Natural killer cell (primary cell): ENCODE results near the gene AKAP8. TPM values are rescaled to one million over a fixed set of nuclear protein-coding genes. Genes with fewer than 3 reads are reported as not detected.
"Not testable (repeated sequence)": the region's sequence is repeated elsewhere in the genome, so short reads cannot be mapped to it uniquely, and the experiment has no call there.

ENCODE experiments used
- ATAC-seq, 3 donors: fragments of 150-1000 bp in 2 of 3; fragments of 200-7000 bp in 1 of 3; cut with Tn5 transposase; 1 replicate in 1 of 3; 2 replicates in 2 of 3; pipeline ENCODE4 v1.10.0; 2021; ENCODE audit warnings: mild to moderate bottlenecking in 2 of 3, moderate library complexity in 2 of 3
- DNase-seq, 2 donors: peaks; one replicate each; pipeline versions ENCODE4 v3.0.0 to v3.0.0-alpha.2; 2013 to 2021; ENCODE audit warnings: mixed read lengths in 1 of 2
- H3K27ac ChIP-seq: one replicate; pipeline ENCODE4 v1.5.1; 2013; ENCODE audit warnings: mild to moderate bottlenecking, low read length
- H3K27me3 ChIP-seq: one replicate; pipeline ENCODE4 v1.6.1; 2013; ENCODE audit warnings: low read length; ENCODE audit not compliant: control insufficient read depth, insufficient read depth
- H3K36me3 ChIP-seq: one replicate; pipeline ENCODE4 v1.6.1; 2013; ENCODE audit warnings: low read length; ENCODE audit not compliant: control insufficient read depth, insufficient read depth
- H3K4me1 ChIP-seq: one replicate; pipeline ENCODE4 v1.6.1; 2013; ENCODE audit warnings: low read length; ENCODE audit not compliant: control insufficient read depth, insufficient read depth
- H3K4me3 ChIP-seq: one replicate; pipeline ENCODE4 v1.5.1; 2013; ENCODE audit warnings: low read length
- H3K9me3 ChIP-seq: one replicate; pipeline ENCODE4 v1.6.1; 2013; ENCODE audit warnings: low read length; ENCODE audit not compliant: control insufficient read depth, insufficient read depth
- H3K27ac Mint-ChIP-seq, 2 donors: one replicate each; pipeline ENCODE4 v1.8.0; 2022; ENCODE audit warnings: mild to moderate bottlenecking in 2 of 2, mixed read lengths in 2 of 2, moderate library complexity in 1 of 2
- H3K27me3 Mint-ChIP-seq, 2 donors: one replicate each; pipeline ENCODE4 v1.8.0; 2022; ENCODE audit warnings: low read depth in 2 of 2, mixed read lengths in 2 of 2
- H3K36me3 Mint-ChIP-seq: one replicate; pipeline ENCODE4 v1.8.0; 2022; ENCODE audit warnings: mixed read lengths
- H3K4me1 Mint-ChIP-seq, 2 donors: one replicate each; pipeline ENCODE4 v1.8.0; 2022; ENCODE audit warnings: mixed read lengths in 2 of 2
- H3K4me3 Mint-ChIP-seq: one replicate; pipeline ENCODE4 v1.8.0; 2022; ENCODE audit warnings: mild to moderate bottlenecking, moderate library complexity, mixed read lengths
- H3K9me3 Mint-ChIP-seq, 2 donors: one replicate each; pipeline ENCODE4 v1.8.0; 2022; ENCODE audit warnings: mixed read lengths in 2 of 2
- WGBS: methylation state at CpG from one replicate; pipeline ENCODE4 v1.1.7; 2013; ENCODE audit warnings: missing lambda C conversion rate; ENCODE audit not compliant: insufficient coverage; 5-methylcytosine and 5-hydroxymethylcytosine counted together
- intact Hi-C: fragments of 100-400 bp; cut with micrococcal nuclease; formaldehyde crosslinking; loops from one replicate; pipeline ENCODE4 v1.14.2; 2022
- total RNA-seq, 4 donors: library from RNA; stranded (reverse); fragments of 120-200 nt in 1 of 4; gene quantifications; one replicate each; pipeline versions ENCODE4 v1.2.3 to v1.2.4, GENCODE V29; 2013 to 2022
- TF ChIP-seq, protein P1 (sequence below): fragments of 200-600 bp; IDR thresholded peaks from one replicate; pipeline ENCODE4 v1.8.0; 2022; ENCODE audit warnings: antibody characterized with exemption

AKAP8 gene
- total RNA-seq, 3 donors from 2014 or later (not counting 1 experiment from before 2014, with no cell fraction given) = 65.3 to 87.6 (median 76.9) TPM

DNA sequence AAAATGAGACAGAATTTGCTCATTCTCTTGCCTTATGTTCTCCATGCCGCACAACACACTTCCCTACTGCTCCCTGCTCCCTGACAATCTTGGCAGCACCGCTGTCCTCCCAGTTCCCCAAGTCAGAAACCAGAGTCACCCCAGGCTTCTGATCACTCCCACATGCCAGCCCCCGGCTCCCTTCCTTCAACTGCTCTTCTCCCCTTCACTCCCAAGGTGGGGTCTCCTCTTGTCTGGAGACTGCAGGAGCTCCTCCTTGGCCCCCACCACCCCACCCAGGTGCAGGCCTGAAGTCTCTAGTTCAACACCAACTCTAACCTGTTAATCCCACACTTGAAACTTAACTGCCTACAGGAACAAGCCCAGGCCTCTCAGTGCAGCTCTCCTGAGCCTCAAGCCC, 16.8 kb upstream of the AKAP8 start:
- 96% methylated on average over 3 of the region's 3 CpGs for WGBS

DNA sequence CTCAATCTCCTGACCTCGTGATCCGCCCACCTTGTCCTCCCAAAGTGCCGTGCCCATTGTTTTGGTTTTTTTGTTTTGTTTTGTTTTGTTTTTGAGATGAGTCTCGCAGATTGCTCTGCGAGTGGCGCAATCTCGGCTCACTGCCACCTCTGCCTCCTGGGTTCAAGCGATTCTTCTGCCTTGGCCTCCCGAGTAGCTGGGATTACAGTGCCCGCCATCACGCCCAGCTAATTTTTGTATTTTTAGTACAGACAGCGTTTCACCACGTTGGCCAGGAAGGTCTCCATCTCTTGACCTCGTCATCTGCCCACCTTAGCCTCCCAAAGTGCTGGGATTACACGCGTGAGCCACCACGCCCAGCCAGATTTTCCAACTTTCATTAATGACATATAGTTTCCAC, 15.7 kb upstream of the AKAP8 start:
- H3K27me3 Mint-ChIP-seq, DNase-seq, intact Hi-C loops: not testable (repeated sequence)

More for the DNA sequence above, 16.8 kb upstream of the AKAP8 start:
- no peaks in the 10 kb centered on the region for H3K9me3 Mint-ChIP-seq
- H3K4me1 Mint-ChIP-seq = peaks cover 7 to 20% of the 10 kb centered on the region in 2 donors
- intact Hi-C loops = no loop called here
- H3K4me1 ChIP-seq = no peaks in the 10 kb centered on the region
- DNase-seq = no peak
- peak overlapping the region; percentile 52 to 63 for H3K27ac Mint-ChIP-seq
- H3K36me3 Mint-ChIP-seq = peaks cover 15% of the 10 kb centered on the region
- TF ChIP-seq, protein P1, sequence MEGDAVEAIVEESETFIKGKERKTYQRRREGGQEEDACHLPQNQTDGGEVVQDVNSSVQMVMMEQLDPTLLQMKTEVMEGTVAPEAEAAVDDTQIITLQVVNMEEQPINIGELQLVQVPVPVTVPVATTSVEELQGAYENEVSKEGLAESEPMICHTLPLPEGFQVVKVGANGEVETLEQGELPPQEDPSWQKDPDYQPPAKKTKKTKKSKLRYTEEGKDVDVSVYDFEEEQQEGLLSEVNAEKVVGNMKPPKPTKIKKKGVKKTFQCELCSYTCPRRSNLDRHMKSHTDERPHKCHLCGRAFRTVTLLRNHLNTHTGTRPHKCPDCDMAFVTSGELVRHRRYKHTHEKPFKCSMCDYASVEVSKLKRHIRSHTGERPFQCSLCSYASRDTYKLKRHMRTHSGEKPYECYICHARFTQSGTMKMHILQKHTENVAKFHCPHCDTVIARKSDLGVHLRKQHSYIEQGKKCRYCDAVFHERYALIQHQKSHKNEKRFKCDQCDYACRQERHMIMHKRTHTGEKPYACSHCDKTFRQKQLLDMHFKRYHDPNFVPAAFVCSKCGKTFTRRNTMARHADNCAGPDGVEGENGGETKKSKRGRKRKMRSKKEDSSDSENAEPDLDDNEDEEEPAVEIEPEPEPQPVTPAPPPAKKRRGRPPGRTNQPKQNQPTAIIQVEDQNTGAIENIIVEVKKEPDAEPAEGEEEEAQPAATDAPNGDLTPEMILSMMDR = no peak
- no peaks in the 10 kb centered on the region for H3K27me3 Mint-ChIP-seq
- ATAC-seq = no peak
- no peak overlapping the region for H3K27ac ChIP-seq
- H3K4me3 Mint-ChIP-seq = no peak overlapping the region
- H3K9me3 ChIP-seq = no peaks in the 10 kb centered on the region
- H3K4me3 ChIP-seq = no peak overlapping the region
- H3K36me3 ChIP-seq = peaks cover 65% of the 10 kb centered on the region
- H3K27me3 ChIP-seq = no peaks in the 10 kb centered on the region

DNA sequence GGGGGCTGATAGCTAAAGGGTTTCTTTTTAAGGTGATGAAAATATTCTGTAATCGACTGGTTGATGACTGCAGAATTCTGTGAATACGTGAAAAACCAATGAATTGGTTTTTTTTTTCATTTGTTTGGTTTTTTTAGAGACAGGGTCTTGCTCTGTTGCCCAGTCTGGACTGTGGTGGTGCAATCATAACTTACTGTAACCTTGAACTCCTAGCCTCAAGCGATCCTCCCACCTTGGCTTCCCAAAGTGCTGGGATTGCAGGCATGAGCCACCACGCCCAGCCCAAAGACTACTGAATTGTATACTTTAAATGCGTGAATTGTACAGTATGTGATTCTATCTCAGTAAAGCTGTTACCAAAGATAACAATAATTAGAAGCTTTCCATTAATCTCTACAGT, 14.8 kb upstream of the AKAP8 start:
- H3K36me3 ChIP-seq = peaks cover 45% of the 10 kb centered on the region
- H3K4me3 Mint-ChIP-seq = no peak overlapping the region
- H3K27ac Mint-ChIP-seq = no peak overlapping the region
- no peaks in the 10 kb centered on the region for H3K27me3 ChIP-seq
- intact Hi-C loops = no loop called here
- H3K9me3 Mint-ChIP-seq = no peaks in the 10 kb centered on the region
- no peaks in the 10 kb centered on the region for H3K9me3 ChIP-seq
- 91% methylated on average over 4 of the region's 5 CpGs for WGBS
- no peaks in the 10 kb centered on the region for H3K4me1 ChIP-seq
- H3K27me3 Mint-ChIP-seq = no peaks in the 10 kb centered on the region
- peaks cover 14 to 27% of the 10 kb centered on the region in 2 donors for H3K4me1 Mint-ChIP-seq
- no peak overlapping the region for H3K27ac ChIP-seq
- no peak overlapping the region for H3K4me3 ChIP-seq
- DNase-seq (no peak), ATAC-seq (no peak)
- H3K36me3 Mint-ChIP-seq = peaks cover 15% of the 10 kb centered on the region
- TF ChIP-seq, protein P1 = no peak

More for the DNA sequence above, 15.7 kb upstream of the AKAP8 start:
- 97% methylated on average over 17 of the region's 17 CpGs for whole genome bisulfite sequencing
- not testable (repeated sequence) for H3K4me3 ChIP-seq, H3K27ac Mint-ChIP-seq, ATAC-seq, H3K9me3 ChIP-seq, H3K4me1 ChIP-seq, H3K27me3 ChIP-seq, H3K9me3 Mint-ChIP-seq, H3K27ac ChIP-seq, H3K4me3 Mint-ChIP-seq
- H3K36me3 Mint-ChIP-seq = peaks cover 15% of the 10 kb centered on the region
- H3K4me1 Mint-ChIP-seq = peaks cover 14 to 26% of the 10 kb centered on the region in 2 donors
- H3K36me3 ChIP-seq = peaks cover 54% of the 10 kb centered on the region

DNA sequence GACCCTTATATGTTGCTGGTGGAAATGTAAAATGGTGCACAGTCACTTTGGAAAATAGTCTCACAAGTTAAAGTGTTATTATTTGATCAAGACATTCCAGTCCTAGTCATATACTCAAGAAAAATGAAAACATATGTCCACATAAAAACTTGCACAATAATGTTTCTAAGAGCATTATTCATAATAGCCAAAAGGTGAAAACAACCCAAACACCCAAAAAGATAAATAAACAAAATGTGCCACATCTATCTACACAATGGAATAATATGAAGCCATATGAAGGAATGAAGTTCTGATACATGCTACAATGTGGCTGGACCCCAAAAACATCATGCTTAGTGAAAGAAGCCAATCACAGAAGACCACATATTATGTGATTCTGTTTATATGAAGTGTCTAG, 14.4 kb upstream of the AKAP8 start:
- TF ChIP-seq, protein P1 = no peak
- ATAC-seq = no peak
- Histone ChIP-seq H3K27me3 (no peaks in the 10 kb centered on the region), H3K27ac (no peak overlapping the region), H3K36me3 (peaks cover 41% of the 10 kb centered on the region), H3K4me1 (no peaks in the 10 kb centered on the region), H3K9me3 (no peaks in the 10 kb centered on the region), H3K4me3 (no peak overlapping the region)
- Mint-ChIP-seq H3K4me3 (no peak overlapping the region), H3K36me3 (peaks cover 15% of the 10 kb centered on the region), H3K9me3 (no peaks in the 10 kb centered on the region), H3K27me3 (no peaks in the 10 kb centered on the region), H3K27ac (no peak overlapping the region), H3K4me1 (peaks cover 14 to 31% of the 10 kb centered on the region in 2 donors)
- intact Hi-C loops = no loop called here
- no peak for DNase-seq
